Transverse colon (tissue), 4 donors: ENCODE results near the gene NAA80.
A peak's percentile ranks its signal among the peaks of the same experiment; 100 is the strongest.

Source experiments
- CTCF ChIP-seq, 5 experiments: fragments of 200-600 bp in 3 of 5; fragments of 450-650 bp in 2 of 5; sonication (generic) in 3 of 5; IDR thresholded peaks; 1 replicate in 2 of 5; 2 replicates in 3 of 5; pipeline ENCODE4 v1.5.1; 2016 to 2017; ENCODE audit warnings: antibody characterized with exemption in 5 of 5, inconsistent platforms in 3 of 5, mild to moderate bottlenecking in 2 of 5, moderate library complexity in 1 of 5
- EP300 ChIP-seq: sonication (generic); formaldehyde crosslinking; IDR thresholded peaks from one replicate; pipeline ENCODE4 v1.6.1; 2017; ENCODE audit warnings: antibody characterized with exemption, low read depth
- POLR2A ChIP-seq: fragments of 450-650 bp; IDR thresholded peaks from one replicate; pipeline ENCODE4 v1.6.1; 2016; ENCODE audit warnings: antibody characterized with exemption, mild to moderate bottlenecking, moderate library complexity
- POLR2AphosphoS5 ChIP-seq, 3 donors: sonication (generic); formaldehyde crosslinking; IDR thresholded peaks; one replicate each; pipeline ENCODE4 v1.6.1; 2016; ENCODE audit warnings: antibody characterized with exemption in 3 of 3

GRCh38 chr3:50274371-50275104, 24.7 kb downstream of the NAA80 start:
- TF ChIP-seq POLR2A (no peak), CTCF (IDR thresholded peaks at IDR 0.05) (peak; percentile 74 to 91 (median 79)), POLR2AphosphoS5 (IDR thresholded peaks at IDR 0.05) (no peak), EP300 (no peak)
